Mucosa of gallbladder (tissue), 1 donor: ENCODE measurements around the gene SFT2D2. TPM values are rescaled to one million over a fixed set of nuclear protein-coding genes. Genes with fewer than 3 reads are reported as not detected.
"Not testable (repeated sequence)": the region's sequence is repeated elsewhere in the genome, so short reads cannot be mapped to it uniquely, and the experiment has no call there.

Source experiments
- DNase-seq: peaks from one replicate; pipeline ENCODE4 v3.0.0-alpha.2; 2020; ENCODE audit warnings: low spot score
- total RNA-seq: library from RNA; stranded (reverse); gene quantifications from one replicate; pipeline ENCODE4 v1.2.1, GENCODE V29; 2021
- donor health status: DM: no; HTN: no; CAD: no.

The SFT2D2 gene
- 67.8 TPM for total RNA-seq

DNA sequence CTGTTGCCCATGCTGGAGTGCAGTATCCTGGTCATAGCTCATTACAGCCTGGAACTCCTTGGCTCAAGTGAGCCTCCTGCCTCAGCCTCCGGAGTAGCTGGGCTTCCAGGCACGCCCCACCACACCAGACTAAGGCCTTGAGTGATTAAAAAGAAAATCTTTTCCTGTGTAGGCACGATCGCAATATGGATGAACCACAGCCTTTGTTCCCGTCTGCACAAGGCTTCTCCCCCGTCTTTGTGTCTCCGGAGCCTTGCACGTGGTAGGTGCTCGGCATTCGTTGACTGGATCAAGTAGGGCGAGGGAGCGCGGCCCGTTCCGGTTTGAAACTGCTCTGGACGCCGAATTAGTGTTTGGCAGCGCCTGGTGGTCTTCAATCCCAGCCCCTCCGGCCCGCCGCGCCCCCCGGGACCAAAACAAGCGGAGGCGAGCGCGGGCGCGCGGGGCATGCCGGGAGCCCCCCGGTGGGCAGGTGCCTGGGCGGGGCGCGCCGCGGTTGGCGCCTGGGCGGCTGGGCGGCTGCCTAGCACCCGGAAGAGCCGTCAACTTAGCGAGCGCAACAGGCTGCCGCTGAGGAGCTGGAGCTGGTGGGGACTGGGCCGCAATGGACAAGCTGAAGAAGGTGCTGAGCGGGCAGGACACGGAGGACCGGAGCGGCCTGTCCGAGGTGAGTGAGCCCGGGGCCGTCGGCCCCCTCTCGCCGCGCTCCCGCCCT is at the start of gene SFT2D2:
Gene SFT2D2 (plus strand): TSS at position 529 of the 715 bp plus-strand sequence. CDS start 76 bp downstream, at position 605.
- peak; percentile 77 for DNase-seq

DNA sequence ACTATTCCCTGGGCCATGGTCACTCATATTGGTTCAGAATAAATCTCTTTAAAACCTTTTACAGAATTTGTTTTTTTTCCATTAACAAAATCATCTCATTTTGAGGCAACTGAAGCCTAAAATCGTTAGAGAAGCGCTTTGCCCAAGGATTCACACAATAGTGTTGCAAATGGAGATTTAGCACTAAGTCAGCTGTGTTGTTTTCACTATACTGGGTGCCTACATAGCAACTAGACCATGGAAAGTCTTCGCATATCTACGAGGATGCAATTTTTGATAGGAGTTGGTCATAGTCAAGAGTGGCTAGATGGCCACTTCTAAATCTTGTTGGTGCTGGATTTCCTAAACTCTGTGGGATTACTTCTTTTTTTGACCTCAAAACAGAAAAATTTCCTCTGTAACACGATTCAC is 47.6 kb upstream of the SFT2D2 start:
- DNase-seq: no peak

DNA sequence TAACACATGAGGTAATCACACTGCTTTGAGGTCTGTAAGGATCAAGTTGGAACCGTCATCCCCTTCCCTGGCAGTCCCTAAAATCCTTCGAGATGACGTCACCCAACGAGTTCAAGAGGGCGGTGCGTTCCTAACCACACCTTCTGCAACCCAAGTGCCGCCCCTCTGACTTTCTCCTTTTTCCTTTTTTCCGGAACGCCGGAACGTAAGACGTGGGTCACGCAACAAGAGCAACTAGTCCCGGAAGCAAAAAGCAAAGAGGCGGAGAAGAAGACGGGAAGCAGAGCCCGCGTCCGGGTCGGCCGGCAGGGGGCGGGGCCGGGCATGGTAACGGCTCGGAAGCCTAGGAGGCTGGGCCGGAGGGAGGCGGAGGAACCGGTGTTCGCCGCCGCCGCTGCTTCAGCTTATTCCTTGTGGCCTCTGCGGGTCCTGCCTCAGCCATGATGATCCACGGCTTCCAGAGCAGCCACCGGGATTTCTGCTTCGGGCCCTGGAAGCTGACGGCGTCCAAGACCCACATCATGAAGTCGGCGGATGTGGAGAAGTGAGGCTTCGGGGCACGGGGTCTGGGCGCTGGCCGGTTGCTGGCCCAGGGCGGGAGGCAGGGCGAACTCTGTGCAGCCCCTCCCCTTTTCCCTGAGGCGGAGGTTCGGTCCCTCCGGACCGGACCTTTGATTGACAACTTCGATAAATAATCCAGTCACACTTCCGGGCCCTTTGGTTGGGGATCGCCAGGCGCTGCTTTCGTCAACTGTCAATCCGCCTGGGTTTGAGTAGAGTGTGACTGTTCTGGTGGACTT is 47.0 kb upstream of the SFT2D2 start, which contains the start of gene TIPRL:
Gene TIPRL (plus strand): TSS at position 325 of the 800 bp plus-strand sequence. CDS start 116 bp downstream, at position 441.
- DNase-seq: peak; percentile 97

GRCh38 chr1:168179438-168180147 is 46.2 kb upstream of the SFT2D2 start:
- DNase-seq: no peak

DNA sequence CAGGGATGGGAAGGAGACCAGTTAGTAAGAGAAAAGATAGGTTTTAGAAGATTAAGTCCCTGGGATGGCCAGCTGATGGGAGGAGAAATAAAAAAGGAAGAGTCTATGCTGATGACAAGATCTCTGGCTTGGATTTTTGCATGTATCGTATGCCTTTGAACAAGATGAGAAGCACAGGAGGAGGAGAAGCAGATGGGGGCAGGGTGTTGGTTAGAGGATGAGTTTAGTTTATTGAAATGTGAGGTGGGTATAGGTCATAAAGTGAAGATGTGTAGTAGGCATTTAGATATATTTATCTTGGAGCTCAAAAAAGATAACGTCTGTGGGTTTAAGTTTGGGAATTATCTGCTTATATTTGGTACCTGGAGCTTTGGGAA is 45.7 kb upstream of the SFT2D2 start:
- DNase-seq: no peak

GRCh38 chr1:168181063-168181720 is 44.6 kb upstream of the SFT2D2 start:
- not testable (repeated sequence) for DNase-seq

DNA sequence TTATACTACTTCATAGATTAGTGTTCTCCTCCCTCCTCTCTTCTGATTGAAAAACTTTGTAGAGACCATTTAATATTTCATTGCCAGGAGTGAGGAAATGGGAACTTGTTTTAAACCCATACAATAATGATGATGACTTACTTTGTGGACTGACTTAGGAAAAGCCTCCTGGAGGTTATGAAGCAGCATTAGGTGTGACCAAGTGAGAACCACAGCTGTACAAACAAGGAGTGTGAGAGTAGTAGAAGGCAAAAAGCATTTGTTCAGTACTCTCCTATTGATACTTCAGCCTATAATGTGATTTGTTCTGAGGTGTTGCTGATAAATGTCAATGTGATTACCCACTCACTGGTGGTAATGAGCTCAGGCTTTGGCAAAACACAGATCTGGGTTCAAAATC is 38.6 kb upstream of the SFT2D2 start:
- DNase-seq: no peak

GRCh38 chr1:168190403-168190802 is 35.4 kb upstream of the SFT2D2 start:
- no peak for DNase-seq

DNA sequence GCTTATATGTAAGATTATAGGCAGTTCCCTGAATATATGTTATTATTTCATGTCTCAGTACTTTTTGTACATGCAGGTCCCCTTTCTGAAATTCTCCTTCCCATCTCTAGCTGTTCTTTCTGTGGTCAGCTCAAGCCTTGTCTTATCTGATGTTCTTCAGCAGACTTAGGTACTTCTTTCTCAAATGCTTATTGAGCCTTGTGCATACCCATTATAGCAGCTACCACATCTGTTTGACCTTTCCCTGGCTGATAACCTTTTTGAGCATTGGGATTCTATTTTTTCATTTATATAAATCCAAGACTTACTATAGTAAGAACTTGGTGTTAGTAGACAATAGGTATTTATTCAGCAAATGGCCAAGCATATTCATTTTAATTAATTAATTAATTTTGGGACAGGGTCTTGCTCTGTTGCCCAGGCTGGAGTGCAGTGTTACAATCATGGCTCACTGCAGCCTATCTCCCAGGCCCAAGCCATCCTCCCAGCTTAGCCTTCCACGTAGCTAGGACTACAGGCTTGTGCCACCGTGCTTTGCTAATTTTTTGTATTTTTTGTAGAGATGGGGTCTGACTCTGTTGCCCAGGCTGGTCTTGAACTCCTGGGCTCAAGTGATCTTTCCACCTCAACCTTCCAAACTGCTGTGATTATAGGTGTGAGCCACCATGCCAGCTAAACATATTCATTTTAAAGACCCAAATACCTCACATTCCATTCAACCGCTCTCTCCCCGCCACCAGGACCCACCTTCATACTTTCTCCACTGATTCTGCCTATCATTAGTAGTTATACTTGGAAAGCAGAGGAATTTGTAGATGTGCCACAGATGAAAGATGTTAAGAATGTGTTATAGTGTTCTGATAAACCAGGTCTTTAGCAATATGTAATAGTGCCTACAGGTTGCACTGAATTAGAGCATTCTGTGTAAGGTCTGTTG is 30.3 kb upstream of the SFT2D2 start:
- no peak for DNase-seq

GRCh38 chr1:168199056-168199455 is 26.7 kb upstream of the SFT2D2 start:
- DNase-seq: no peak

GRCh38 chr1:168202941-168203654 is 22.7 kb upstream of the SFT2D2 start:
- DNase-seq: no peak

DNA sequence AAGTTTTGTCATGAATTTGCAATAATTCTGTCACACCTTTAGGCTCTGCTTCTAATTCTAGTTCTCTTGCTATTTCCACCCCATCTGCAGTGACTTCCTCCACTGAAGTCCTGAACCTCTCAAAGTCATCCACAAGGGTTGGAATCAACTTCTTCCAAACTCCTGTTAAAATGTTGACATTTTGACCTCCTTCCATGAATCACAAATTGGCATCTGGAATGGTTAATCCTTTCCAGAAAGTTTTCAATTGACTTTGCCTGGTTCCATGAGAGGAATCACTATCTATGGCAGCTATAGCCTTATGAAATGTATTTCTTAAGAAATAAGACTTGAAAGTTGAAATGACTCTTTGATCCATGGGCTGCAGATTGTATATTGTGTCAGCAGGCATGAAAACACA is 19.7 kb upstream of the SFT2D2 start:
- DNase-seq: no peak

DNA sequence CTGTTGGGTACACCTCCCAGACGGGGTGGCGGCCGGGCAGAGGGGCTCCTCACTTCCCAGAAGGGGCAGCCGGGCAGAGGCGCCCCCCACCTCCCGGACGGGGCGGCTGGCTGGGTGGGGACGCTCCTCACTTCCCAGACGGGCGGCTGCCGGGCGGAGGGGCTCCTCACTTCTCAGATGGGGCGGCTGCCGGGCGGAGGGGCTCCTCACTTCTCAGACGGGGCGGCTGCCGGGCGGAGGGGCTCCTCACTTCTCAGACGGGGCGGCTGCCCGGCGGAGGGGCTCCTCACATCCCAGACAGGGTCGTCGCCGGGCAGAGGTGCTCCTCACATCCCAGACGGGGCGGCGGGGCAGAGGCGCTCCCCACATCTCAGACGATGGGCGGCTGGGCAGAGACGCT is 18.1 kb upstream of the SFT2D2 start:
- not testable (repeated sequence) for DNase-seq

- no peak for DNase-seq
These were observed 15.5 kb upstream of the SFT2D2 start for GRCh38 chr1:168210312-168210711.

- DNase-seq: no peak
These were observed 12.5 kb upstream of the SFT2D2 start for GRCh38 chr1:168213349-168213748.

DNA sequence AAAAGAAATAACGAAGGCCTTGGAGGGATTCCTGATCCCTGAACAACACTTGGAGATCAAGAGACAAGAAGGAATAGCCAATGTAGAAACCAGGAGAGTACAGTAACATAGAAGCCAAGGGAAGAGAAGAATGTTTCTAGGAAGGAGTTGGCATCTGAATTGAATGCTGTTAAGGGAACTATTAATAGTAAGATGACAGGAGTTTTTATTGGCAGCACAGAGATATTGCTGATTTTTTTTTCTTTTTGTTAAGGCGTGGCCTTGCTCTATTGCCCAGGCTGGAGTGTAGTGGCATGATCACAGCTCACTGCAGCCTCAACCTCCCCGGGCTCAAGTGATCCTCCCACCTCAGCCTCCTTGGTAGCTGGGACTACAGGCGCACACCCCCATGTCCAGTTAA is 9.6 kb upstream of the SFT2D2 start:
- no peak for DNase-seq

- DNase-seq: no peak
These were observed 8.1 kb upstream of the SFT2D2 start for GRCh38 chr1:168217664-168218063.

- DNase-seq: no peak
These were observed 7.1 kb upstream of the SFT2D2 start for GRCh38 chr1:168218658-168219057.

GRCh38 chr1:168220470-168220871 is 5.3 kb upstream of the SFT2D2 start:
- no peak for DNase-seq

- DNase-seq: no peak
These were observed 4.5 kb upstream of the SFT2D2 start for GRCh38 chr1:168221275-168221674.
